ENCODE measurements around the gene GPA33.

Gene GPA33

GRCh38 chr1:167088746-167089417 is 1.3 kb downstream of the GPA33 start:
- Histone ChIP-seq H3K4me2 (ENCODE audit: low read length) (no peak overlapping the region), H3K27ac (ENCODE audit: low read depth, low read length) (no peak overlapping the region)
- TF ChIP-seq, protein P1, sequence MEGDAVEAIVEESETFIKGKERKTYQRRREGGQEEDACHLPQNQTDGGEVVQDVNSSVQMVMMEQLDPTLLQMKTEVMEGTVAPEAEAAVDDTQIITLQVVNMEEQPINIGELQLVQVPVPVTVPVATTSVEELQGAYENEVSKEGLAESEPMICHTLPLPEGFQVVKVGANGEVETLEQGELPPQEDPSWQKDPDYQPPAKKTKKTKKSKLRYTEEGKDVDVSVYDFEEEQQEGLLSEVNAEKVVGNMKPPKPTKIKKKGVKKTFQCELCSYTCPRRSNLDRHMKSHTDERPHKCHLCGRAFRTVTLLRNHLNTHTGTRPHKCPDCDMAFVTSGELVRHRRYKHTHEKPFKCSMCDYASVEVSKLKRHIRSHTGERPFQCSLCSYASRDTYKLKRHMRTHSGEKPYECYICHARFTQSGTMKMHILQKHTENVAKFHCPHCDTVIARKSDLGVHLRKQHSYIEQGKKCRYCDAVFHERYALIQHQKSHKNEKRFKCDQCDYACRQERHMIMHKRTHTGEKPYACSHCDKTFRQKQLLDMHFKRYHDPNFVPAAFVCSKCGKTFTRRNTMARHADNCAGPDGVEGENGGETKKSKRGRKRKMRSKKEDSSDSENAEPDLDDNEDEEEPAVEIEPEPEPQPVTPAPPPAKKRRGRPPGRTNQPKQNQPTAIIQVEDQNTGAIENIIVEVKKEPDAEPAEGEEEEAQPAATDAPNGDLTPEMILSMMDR (IDR thresholded peaks at IDR 0.05; ENCODE audit: low read depth, low read length, poor library complexity, severe bottlenecking): no peak
- TF ChIP-seq EZH2phosphoT487 (IDR thresholded peaks at IDR 0.05; ENCODE audit: borderline replicate concordance, low read length): no peak

GRCh38 chr1:167086768-167087167 is 3.4 kb downstream of the GPA33 start:
- peaks cover 20% of the 10 kb centered on the region for H3K27me3 ChIP-seq (ENCODE audit: control insufficient read depth, low read length)
- TF ChIP-seq, protein P1 (IDR thresholded peaks at IDR 0.05; ENCODE audit: low read depth, low read length, poor library complexity, severe bottlenecking): no peak
- no peak for TF ChIP-seq EZH2phosphoT487 (IDR thresholded peaks at IDR 0.05; ENCODE audit: borderline replicate concordance, low read length)
- no peaks in the 10 kb centered on the region for H3K9me2 ChIP-seq (replicated peaks; ENCODE audit: control insufficient read depth, low read length)
- no peaks in the 10 kb centered on the region for H3K36me3 ChIP-seq (ENCODE audit: control insufficient read depth, low read length)
- peaks cover 11% of the 10 kb centered on the region for H3K4me1 ChIP-seq (ENCODE audit: control insufficient read depth, low read length)
- no peaks in the 10 kb centered on the region for H3F3A ChIP-seq (ENCODE audit: control insufficient read depth, insufficient read depth)
- no peaks in the 10 kb centered on the region for H3K79me2 ChIP-seq (ENCODE audit: control insufficient read depth, low read length)
- no peak overlapping the region for H3K4me2 ChIP-seq (ENCODE audit: low read length)
- no peak overlapping the region for H3K27ac ChIP-seq (ENCODE audit: low read depth, low read length)
- H3K9me3 ChIP-seq (ENCODE audit: control insufficient read depth, insufficient read depth, low read length): no peaks in the 10 kb centered on the region
- no peaks in the 10 kb centered on the region for H4K20me1 ChIP-seq (ENCODE audit: control insufficient read depth, insufficient read depth, low read depth, low read length)
- H3K4me3 ChIP-seq (ENCODE audit: low read length): no peak overlapping the region

More at GRCh38 chr1:167088746-167089417, 1.3 kb downstream of the GPA33 start:
- Histone ChIP-seq H3K9me3 (ENCODE audit: control insufficient read depth, insufficient read depth, low read length) (no peaks in the 10 kb centered on the region), H3K4me3 (ENCODE audit: low read length) (no peak overlapping the region), H3K9me2 (replicated peaks; ENCODE audit: control insufficient read depth, low read length) (no peaks in the 10 kb centered on the region), H4K20me1 (ENCODE audit: control insufficient read depth, insufficient read depth, low read depth, low read length) (no peaks in the 10 kb centered on the region), H3K36me3 (ENCODE audit: control insufficient read depth, low read length) (no peaks in the 10 kb centered on the region), H3K27me3 (ENCODE audit: control insufficient read depth, low read length) (peaks cover 5% of the 10 kb centered on the region; the same call in 1 of the 2 replicates), H3K79me2 (ENCODE audit: control insufficient read depth, low read length) (no peaks in the 10 kb centered on the region), H3F3A (ENCODE audit: control insufficient read depth, insufficient read depth) (no peaks in the 10 kb centered on the region), H3K4me1 (ENCODE audit: control insufficient read depth, low read length) (peaks cover 11% of the 10 kb centered on the region)

DNA sequence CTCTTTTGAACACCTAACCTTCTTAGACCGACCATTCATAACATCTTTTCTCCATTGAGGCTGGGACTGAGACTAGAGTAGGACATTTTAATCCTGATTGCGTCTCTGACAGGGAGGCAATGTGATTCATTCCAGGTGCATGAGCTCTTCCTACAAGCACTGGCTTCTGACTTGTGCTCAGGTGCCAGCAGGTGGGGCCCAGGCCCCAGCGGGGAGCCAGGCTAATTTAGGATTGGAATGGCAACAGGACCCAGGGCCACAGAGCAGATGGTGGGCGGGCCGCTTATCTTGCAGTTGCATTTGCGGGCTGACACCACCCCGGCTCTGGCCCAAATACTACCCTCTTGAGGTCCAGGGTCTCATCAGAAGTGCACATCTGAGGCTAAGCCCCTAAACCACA is 4.1 kb downstream of the GPA33 start:
- H3F3A ChIP-seq (ENCODE audit: control insufficient read depth, insufficient read depth): no peaks in the 10 kb centered on the region
- no peaks in the 10 kb centered on the region for H3K9me3 ChIP-seq (ENCODE audit: control insufficient read depth, insufficient read depth, low read length)
- TF ChIP-seq EZH2phosphoT487 (IDR thresholded peaks at IDR 0.05; ENCODE audit: borderline replicate concordance, low read length): no peak
- TF ChIP-seq, protein P1 (IDR thresholded peaks at IDR 0.05; ENCODE audit: low read depth, low read length, poor library complexity, severe bottlenecking): no peak
- H4K20me1 ChIP-seq (ENCODE audit: control insufficient read depth, insufficient read depth, low read depth, low read length): no peaks in the 10 kb centered on the region
- no peaks in the 10 kb centered on the region for H3K36me3 ChIP-seq (ENCODE audit: control insufficient read depth, low read length)
- no peak overlapping the region for H3K4me3 ChIP-seq (ENCODE audit: low read length)
- peaks cover 24% of the 10 kb centered on the region for H3K27me3 ChIP-seq (ENCODE audit: control insufficient read depth, low read length)
- no peak overlapping the region for H3K27ac ChIP-seq (ENCODE audit: low read depth, low read length)
- H3K4me1 ChIP-seq (ENCODE audit: control insufficient read depth, low read length): peaks cover 11% of the 10 kb centered on the region
- no peaks in the 10 kb centered on the region for H3K79me2 ChIP-seq (ENCODE audit: control insufficient read depth, low read length)
- H3K4me2 ChIP-seq (ENCODE audit: low read length): no peak overlapping the region
- H3K9me2 ChIP-seq (replicated peaks; ENCODE audit: control insufficient read depth, low read length): no peaks in the 10 kb centered on the region
